DMS 273 (cell line): ENCODE results near the gene BYSL.
A peak's percentile ranks its signal among the peaks of the same experiment; 100 is the strongest.

Experiments
- DNase-seq: peaks from one replicate; lab custom pipeline; 2025; ENCODE audit not compliant: unreplicated experiment; lab: John Stamatoyannopoulos, UW

Gene BYSL, protein sequence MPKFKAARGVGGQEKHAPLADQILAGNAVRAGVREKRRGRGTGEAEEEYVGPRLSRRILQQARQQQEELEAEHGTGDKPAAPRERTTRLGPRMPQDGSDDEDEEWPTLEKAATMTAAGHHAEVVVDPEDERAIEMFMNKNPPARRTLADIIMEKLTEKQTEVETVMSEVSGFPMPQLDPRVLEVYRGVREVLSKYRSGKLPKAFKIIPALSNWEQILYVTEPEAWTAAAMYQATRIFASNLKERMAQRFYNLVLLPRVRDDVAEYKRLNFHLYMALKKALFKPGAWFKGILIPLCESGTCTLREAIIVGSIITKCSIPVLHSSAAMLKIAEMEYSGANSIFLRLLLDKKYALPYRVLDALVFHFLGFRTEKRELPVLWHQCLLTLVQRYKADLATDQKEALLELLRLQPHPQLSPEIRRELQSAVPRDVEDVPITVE

DNA sequence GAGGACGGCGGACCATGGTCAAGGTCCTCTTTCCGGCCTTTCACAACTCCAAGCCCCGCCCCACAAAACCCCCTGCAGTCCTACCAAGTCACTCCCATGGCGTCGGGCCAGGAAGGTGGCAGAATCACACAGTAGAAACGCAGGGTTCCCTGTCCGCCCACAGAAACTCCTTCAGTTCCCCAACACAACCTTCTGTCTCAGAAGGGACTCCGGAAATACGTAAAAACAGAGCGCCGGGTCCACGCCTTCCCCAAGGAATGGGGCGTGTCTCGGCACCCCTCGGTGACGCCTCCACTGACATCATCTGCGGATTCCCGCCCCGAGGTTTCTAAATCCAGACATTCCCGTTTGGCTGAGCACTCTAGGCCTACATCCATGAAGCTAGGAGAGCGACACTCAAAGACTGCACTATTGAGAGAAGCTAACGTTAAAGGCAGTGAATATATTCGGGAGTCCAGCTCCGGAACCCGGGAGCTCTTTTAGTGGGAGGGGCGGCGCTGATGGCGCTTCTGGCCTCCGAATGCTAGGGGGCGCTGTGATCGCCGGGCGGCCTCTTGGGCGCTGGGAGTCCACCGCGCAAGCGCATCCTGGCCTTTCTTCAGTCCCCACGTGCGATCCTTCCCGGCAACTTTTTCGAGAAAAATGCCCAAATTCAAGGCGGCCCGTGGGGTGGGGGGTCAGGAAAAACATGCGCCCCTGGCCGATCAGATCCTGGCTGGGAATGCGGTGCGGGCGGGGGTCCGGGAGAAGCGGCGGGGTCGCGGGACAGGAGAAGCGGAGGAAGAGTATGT lies at the start of gene BYSL, which contains the start of gene MED20:
Gene BYSL, plus strand, starts transcription at position 579 of the 791 bp plus-strand sequence. Its CDS starts 64 bp downstream, at position 643.
Gene MED20, minus strand, starts transcription at position 219 of the 791 bp plus-strand sequence. Its CDS starts 121 bp downstream, at position 98.
- peak; percentile 98 for DNase-seq

DNA sequence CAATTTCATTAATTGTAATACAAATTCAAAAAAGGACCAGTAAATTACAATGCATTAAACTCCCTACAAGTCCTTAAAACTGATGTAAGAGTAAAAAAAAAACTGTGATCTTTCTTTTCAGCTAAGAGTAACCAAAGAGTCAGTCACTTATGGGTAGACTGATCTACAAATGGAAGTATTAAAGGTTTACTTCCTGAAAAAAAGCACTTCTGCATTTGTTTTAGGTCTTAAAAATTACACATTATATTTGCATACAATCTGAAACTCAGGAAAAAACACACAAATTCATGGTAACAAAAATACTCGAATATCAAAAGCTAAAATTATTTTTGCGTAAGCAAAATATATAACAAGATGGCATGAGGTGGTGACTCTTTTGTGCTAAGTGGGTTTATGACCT lies 49.6 kb upstream of the BYSL start:
- DNase-seq = no peak

DNA sequence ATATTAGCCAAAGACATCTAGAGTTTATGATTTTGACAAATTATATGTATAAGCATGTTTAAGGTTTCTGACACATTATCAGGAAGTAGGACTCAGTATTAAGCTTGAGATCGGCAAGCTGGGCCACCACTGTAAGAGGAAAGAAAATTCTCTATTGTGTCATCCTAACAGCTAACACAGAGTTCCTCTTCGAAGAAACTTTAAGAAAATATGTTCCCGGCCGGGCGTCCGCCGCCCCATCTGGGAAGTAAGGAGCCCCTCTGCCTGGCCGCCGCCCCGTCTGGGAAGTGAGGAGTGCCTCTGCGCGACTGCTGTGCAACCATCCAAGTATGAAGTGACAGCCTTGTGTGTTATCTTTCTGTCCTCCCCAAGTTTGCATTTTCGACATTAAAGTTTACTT lies 49.2 kb upstream of the BYSL start:
- no peak for DNase-seq

DNA sequence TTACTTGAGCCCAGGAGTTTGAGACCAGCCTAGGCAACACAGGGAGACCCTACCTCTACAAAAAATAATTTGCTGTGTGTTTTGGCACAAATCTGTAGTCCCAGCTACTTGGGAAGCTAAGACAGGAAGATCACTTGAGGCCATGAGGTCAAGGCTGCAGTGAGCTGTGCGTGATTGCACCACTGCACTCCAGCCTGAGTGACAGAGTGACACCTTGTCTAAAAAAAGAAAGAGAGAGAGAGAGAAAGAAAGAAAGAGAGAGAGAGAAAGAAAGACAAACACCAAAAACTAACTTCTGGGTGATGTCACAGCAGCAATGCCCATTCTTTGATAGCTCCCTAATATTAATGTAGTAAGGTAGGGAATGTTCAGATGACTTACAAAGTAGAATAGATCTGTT lies 46.6 kb upstream of the BYSL start:
- no peak for DNase-seq

DNA sequence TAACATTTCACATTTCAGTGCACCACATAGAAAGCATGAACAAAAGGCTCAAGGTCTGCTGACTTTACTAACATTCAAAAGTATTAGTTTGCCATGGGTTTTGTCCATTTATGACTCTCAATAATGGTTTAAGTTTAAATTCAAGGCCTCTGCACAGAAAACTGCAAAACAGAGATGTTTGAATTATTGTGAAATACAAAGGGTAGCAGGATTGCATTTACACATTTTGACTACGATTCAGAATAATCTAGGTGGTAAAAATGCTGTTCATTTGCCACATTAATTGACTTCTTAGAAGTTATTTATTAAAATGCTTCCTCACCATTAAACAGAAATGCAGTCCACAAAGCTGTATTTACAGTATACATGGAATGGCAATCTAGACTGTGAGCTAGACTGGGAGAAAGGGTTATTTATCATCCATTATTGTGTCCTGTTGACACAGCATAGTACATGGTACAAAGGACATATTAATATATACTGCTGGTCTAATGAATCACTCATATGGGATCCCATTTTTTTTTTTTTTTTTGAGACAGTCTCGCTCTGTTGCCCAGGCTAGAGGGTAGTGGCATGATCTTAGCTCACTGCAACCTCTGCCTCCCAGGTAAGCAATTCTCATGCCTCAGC lies 44.1 kb upstream of the BYSL start:
- no peak for DNase-seq

DNA sequence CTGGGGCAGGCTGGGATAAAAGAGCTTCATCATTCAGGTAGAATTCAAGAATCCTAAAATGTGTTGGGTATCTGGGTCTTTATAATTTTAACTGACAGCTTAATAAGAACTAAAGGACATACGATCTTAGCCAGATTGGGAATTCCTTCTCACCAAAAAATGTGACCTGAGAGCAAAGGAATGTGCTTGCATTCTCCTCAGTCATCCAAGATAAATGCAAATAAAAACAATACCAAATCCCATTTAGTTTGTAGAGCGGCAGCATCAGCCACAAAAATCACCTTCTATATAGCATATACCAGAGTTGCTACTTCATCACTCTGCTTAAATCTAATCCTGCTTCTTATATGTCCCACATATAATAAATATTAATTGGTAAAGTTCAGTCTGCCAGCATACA lies 43.1 kb upstream of the BYSL start:
- no peak for DNase-seq

DNA sequence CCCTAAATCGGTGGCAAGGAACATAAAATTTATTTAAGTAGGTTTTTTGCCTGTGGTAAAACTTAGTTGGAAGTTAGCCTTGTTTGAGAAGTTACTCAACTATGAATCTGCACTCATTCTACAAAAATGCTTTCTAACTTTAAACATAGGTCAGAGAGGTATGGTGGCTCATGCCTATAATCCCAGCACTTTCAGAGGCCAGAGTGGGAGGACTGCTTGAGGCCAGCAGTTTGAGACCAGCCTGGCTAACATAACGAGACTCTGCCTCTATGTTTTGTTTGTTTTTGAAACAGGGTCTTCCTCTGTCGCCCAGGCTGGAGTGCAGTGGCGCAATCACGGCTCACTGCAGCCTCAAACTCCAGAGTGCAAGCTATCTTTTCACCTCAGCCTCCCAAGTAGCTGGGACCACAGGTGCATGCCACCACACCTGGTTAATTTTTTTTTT lies 42.3 kb upstream of the BYSL start:
- no peak for DNase-seq

DNA sequence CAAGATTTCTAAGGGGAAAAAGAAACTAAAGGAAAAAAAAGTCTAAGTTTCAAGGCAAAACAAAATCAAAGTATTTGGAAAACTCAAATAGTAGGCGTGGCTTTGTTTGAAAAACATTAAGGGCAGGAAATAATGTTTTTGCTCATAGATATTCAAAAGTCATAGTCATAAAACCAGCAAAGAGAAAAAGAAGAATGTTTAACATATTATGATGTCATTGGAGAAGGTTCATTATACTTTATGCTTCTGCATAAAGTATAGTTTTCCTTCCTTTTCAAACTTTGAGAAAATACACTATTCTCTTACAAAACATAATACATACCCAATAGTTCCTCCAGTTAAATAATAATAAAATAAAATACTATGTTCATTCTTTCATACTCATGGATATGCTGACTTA lies 39.8 kb upstream of the BYSL start:
- no peak for DNase-seq

DNA sequence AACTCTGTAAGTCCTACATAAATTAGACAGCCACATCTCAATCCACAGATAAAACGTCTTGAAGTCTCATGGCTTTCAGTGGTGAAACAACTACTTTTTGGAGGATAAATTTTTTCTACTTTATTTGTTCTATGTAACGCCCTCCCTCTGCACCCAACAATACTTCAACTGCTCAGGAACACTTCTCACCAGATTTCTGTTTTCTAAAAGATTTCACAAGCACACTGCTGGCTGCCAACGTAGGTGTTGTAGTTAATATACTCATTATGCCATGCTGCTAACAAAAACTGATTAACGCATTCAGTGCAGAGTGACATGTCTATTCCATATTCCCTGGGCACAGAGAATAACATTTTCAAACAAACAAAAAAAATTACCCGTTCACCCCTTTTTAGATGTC lies 36.3 kb upstream of the BYSL start:
- DNase-seq = no peak

DNA sequence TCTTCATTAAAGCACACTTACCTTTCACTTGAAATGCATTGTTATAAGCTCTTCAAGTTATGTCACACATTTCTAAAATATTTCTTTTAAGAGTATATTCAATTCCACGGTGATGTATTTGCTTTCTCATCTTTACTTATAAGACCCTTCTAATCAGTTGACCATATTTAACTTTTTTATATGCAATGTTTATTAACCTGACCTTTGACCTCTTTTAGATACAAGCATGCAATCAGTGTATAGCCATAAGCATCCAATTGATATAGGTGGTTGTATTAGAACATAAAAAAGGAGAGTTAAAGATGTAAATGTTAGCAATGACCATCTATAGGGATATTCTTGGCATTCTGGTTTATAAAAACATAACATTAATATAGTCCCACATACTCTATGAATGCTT lies 35.4 kb upstream of the BYSL start:
- no peak for DNase-seq

DNA sequence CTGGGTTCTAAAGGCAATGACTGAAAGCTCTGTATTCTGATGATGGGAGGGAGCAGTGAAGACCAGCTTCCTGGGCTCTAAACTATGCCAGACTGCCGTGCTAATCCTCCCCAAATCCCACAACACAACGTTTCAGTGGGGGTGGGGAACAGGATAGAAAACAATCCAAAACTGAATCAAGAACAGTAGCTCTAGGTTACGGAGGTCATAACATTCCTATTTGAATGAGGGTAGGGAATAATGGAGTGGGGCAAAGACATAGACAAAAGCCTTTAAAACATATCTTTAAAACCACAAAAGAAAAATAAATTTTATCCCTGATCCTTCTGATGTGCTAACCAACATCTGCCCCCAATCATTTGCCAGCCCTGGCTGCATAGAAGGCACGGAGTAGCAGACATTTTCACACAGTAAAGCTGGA lies 34.0 kb upstream of the BYSL start:
- DNase-seq = no peak

DNA sequence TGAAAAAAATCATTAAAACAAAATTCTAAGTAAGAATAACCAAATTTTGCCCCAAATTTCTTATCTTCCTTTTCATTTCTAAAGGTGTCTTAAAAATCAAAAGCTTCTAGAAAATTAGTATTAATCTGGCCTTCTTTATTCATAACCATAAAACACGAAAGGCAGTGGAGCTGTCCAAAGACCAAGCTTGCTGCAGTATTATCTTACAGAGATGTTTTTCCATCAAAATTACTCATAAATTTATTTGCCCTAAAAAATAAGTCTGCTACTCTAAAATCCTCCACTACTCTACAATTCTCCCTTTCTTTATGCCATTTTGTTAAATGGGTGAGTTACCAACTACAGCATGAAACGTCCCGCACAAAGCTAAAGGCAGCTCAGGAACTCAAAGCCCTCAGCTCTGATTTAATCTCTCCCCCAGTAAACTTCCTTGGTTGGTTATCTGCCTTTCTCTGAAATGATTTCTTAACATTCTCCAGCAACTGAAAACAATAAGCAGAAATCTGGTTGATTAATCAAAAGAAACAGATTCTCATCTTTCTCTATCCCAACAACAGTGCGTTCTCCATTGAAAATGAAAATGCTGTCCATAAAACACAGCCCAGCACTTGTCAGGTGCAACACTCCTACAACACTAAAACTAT lies 28.3 kb upstream of the BYSL start:
- no peak for DNase-seq

DNA sequence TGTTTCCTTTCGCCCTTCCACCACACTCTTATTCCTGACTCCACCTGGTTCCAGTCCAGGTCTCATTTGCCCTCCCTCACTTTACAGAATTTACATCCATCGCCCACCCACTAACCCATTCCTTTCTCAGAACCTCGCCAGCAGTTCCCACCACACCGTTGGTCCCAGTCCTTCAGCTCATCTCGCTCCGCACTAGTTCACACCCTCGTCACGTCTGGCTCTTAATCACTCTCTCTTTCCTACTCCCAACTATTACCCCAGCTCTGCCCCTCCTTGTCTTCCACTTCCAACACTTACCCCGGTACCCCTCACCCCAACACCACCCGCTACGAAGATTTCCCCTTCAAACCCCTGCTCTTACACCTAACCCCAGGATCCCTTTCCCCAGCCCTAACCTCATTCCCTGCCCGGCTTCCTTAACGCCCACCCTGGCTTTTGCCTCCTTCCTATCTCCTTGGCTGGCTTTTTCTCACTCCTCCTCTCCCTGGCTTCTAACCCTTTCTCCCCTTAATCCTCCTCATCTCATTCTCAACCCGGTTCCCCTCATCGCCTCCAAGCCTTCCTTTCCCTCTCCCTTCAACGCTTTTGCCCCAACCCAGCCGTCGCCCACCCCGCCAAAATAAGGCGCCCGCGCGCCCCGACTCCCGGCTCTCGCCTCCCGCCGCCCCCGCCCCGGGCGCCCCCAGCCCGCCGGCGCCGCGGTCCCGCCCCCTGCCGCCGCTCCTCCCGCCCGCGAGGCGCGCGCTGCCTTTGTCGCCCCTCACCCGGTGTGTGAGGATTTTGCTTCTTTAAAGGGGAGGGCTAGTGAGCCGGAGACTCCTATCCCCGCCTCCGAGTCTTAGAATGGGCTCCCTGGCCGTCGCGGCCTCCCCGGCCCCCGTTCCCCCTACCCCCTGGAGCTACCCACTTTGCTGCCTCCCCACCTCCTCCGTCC lies 26.7 kb upstream of the BYSL start:
- peak; percentile 87 for DNase-seq

DNA sequence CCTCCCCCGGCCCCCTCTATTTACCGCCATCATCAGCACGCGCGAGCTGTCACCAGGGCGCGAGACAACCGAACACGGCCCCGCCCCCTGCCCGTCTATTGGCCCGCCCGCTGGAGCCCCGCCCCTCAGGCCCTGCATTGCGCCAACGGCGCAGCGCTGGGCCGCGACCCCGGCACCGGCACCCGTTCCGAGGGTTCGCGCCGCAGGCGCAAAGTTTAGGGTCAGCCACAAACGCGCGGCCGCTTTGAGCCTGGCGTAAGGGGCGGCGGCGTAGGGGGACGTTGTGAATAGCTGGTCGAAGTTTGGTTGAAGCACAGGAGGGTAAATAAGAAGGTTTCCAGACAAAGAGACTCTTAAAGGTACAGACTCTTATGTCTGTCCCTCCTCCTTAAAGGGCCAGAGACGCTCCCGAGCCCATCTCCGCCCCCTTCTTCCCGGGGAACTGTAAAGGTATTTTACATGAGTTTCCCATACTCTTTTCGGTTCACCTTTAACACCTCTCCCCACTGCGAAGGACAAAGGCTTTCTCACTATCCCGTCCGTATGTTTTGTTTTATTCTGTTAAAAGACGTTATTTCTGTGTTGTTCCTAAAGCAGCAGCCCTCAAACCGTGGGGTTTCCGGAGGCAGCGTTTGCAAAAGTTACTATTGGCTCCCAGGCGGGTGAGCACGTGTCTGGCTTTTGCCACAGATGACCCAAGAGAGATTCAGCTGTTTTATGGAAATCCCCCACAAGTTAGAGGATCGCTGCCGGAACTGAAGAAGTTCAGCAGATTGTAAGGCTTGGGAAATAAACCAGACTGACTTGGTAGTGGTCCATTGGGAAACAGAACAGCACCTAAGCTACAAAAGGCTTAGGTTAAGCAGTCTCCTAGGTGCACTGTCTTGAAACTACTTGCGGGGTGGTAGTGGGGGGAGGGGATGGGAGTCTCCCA lies 25.7 kb upstream of the BYSL start, which contains the start of gene USP49:
Gene USP49, minus strand, starts transcription at position 76 of the 934 bp plus-strand sequence. CDS start 88,392 bp downstream, outside the sequence.
- DNase-seq = peak; percentile 95

DNA sequence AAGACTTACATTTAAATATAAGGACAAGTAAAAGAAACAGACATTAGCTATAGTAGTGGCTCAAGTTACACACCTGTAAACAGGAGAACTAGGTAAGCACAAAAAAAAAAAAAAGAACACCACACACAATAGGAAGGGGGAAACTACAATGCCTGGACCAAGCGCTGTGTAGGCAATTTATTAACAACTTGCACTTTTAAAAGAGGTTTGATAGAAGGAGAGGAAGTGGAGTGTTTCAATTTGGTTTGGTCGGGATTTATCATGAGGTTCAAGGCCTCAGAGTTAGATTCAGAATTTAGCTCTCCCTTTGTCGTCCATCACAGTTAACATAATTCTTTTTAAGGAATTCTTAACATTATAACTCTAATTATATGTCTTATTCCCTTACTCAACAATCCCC lies 25.0 kb upstream of the BYSL start:
- DNase-seq = no peak

DNA sequence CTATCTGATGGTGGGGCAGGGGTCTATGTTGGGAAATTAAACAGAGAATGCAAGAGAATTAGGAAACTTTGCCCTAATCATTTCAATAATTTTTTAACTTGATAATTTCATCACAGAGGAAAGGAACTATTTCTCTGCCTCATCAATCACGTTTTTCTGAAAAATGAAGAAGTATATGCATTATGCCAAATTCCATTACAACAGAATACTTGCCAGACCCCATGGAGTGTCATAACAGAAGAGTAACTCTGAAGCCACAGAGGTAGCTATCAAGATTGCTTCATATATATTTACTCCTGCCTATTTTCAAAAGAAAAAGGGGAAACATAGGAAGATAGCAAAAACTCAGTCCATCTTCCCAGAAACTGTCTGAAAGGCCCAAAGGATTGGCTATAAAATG lies 20.4 kb upstream of the BYSL start:
- DNase-seq = no peak

DNA sequence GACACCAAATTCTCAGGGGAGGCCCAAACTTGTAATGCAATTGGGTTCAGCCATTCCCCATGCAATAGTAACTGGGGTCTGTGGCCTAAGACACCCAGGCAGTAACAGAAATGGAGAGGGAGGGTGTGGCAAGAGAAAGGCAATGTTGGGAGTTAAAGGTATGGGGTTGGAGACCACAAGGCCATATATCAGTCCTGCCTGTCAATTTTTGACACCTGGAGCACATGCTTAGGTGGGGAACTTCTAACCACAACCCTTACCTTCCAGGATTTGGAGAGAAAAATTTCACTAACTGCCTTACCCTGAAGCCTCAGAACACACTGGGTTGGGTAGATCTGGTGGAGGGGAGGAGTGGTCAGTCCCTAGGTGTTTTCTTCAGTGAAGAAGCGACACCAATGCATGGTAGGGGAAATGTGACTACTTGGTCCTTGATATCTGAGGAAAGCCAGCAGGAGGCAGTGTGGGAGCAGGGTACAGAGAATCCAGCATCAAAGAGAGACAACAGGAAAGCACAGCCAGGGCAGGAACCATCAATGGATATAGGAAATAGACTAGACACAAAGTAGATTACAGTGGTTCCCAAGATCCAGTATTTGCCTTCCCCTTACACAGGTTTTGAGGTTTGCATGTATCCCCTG lies 19.3 kb upstream of the BYSL start:
- DNase-seq = peak; percentile 48

DNA sequence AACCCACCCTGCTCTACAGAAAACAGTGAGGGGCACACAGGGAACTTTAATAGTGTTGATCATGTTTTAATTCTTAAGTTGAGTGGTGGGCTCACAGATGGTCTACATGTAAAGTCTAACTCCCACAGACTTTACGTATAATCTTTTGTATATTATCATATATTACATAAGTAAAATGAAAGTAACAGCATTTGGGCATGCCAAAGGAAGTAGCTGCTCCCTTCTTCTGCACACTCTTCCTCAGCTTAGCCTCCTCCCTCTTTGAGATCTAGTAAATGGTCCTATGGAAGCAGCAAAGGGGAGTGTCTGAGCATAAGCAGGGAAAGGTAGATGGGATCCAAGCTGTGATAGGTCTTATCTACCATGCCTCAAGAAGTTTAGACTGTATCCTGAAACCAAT lies 11.6 kb upstream of the BYSL start:
- no peak for DNase-seq
